GM13976 (cell line): ENCODE data around the gene UBR4.

Experiments
- DNase-seq: peaks from one replicate; pipeline ENCODE4 v3.0.0; 2012; ENCODE audit warnings: low spot score
- in situ Hi-C: fragments of 300-500 bp; cut with MboI; formaldehyde crosslinking; loops from one replicate; pipeline ENCODE4 v1.12.0; 2022; ENCODE audit warnings: low sequenced_read_pairs, mixed read lengths, inconsistent platforms; ENCODE audit not compliant: unreplicated experiment
- TF ChIP-seq, protein P1 (sequence below): IDR thresholded peaks from 2 replicates; pipeline ENCODE4 v1.5.1; 2012; ENCODE audit warnings: borderline replicate concordance, mild to moderate bottlenecking; ENCODE audit not compliant: insufficient read depth; ENCODE audit errors: extremely low read depth, missing control alignments, control extremely low read depth

The UBR4 gene

DNA sequence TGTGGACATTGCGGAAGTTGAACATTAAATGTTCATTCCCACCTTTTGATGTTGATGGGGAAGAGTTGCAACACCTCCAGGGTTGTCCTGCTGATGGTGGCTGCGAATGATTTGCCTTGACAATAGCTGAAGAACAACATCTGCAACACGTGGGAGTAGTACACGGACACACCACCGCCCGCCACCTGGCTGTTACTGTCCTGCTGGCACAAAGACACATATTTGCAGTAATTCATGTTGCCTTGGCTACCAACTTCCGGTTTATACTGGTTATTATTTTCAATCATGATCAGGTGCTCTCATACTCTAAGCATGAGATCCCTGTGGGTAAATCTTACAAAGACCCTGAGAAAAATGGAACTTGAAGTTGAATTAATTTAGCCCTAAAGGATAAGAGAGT, 55.2 kb downstream of the UBR4 start:
- in situ Hi-C loops: no loop called here
- TF ChIP-seq, protein P1, sequence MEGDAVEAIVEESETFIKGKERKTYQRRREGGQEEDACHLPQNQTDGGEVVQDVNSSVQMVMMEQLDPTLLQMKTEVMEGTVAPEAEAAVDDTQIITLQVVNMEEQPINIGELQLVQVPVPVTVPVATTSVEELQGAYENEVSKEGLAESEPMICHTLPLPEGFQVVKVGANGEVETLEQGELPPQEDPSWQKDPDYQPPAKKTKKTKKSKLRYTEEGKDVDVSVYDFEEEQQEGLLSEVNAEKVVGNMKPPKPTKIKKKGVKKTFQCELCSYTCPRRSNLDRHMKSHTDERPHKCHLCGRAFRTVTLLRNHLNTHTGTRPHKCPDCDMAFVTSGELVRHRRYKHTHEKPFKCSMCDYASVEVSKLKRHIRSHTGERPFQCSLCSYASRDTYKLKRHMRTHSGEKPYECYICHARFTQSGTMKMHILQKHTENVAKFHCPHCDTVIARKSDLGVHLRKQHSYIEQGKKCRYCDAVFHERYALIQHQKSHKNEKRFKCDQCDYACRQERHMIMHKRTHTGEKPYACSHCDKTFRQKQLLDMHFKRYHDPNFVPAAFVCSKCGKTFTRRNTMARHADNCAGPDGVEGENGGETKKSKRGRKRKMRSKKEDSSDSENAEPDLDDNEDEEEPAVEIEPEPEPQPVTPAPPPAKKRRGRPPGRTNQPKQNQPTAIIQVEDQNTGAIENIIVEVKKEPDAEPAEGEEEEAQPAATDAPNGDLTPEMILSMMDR: no peak
- DNase-seq: no peak

DNA sequence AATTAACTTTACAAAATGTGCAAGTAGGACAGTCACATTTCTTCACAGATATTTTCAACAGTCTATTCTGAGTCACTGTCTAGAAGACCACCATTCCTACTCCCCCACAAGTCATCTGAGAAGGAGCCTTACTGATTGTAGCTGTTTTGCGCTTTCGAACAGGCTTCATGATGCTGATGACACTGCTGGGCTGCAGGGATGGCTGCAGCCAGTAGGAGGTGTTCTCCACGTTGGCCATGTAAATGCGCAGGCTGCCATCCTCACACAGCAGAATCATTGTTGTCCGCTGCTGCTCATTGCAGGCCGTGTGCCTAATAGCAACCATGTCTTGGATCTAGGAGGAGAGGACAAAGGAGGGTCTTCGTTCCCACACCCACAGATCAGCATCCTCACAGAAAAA, 56.9 kb downstream of the UBR4 start:
- in situ Hi-C loops: no loop called here
- no peak for DNase-seq
- TF ChIP-seq, protein P1: no peak

DNA sequence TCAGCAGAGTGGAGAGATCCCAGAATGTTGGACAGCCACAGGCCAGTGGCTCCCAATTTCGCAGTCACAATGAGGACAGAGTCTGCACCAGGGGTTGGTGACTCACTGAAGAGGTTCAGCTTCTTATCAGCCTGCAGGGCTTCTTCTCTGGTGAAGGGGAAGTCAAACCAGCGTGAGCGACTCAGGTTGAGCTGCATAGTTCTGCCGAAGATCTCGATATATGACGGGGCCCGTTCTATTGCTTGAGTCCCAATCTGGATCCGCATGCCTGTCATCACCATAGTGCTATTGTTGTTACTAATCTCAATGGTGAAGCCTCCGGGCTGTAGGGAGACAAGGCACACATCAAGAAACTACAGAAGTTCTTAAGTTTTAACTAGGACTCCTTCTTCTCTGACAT, 58.5 kb downstream of the UBR4 start:
- in situ Hi-C loops: no loop called here
- no peak for DNase-seq
- TF ChIP-seq, protein P1: no peak

DNA sequence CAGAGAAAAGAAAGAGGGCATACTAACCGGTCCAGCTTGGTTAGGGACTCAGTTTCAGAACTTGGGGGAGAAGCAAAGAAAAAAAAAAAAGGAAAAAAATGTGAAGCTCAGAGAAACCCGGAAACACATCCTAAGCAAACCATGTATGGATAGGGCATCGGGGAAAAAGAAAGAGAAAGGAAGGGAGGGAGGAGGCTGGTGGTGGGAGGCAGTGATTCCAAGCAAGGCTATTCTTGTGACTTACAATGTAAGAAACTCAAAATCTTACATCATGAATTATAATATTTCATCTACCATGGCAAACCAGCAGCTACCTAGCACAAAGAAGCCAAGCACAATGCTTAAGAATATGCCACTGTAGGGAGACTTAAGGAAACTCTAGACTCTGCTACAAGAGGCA, 60.3 kb downstream of the UBR4 start:
- in situ Hi-C loops: no loop called here
- TF ChIP-seq, protein P1: no peak
- DNase-seq: no peak

DNA sequence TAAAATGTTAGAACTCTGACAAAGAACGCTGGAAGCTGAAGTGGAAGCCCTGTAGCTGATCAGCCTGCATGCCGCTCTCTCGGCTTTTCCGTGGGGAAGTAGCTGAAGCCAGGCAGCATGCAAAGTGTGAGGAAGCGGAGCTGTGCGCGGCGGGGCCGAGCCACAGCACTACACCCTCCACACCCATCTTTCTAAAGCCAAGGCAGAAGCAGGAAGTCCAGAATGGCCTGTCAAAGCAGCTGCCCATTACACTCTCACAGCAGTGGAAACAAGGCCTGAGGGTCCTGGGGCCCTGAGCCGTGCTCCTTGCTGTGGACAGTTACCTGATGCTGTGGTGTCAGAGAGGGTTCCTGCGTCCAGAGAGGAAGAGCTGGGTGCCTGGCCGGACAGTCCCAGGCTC, 69.6 kb downstream of the UBR4 start:
- no peak for DNase-seq
- TF ChIP-seq, protein P1: no peak
- in situ Hi-C loops: no loop called here

DNA sequence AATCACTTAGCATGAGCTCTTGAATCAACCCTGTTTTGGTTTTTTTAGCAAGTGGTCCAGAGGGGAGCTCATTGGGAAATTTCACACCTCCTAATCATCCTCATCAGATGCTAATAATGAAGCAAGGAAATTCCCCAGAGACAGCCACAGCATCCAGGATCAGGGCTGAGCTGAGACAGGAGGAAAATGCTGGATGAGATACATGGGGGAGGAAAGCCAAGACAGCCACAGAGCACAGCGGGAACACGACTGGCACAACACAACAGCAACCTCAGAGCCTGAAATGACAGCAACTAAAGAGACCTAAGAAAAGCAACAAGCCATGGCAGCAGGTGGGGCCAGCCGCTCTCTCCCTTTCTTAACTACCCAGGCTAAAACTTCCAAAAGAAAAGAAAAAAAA, 70.4 kb downstream of the UBR4 start:
- TF ChIP-seq, protein P1: no peak
- in situ Hi-C loops: no loop called here
- no peak for DNase-seq
